ENCODE results near the gene JMJD6. TPM values are rescaled to one million over a fixed set of nuclear protein-coding genes. Genes with fewer than 3 reads are reported as not detected.
A peak's percentile ranks its signal among the peaks of the same experiment; 100 is the strongest.
"Not testable (repeated sequence)": the region's sequence is repeated elsewhere in the genome, so short reads cannot be mapped to it uniquely, and the experiment has no call there.

Gene JMJD6
- total RNA-seq, 2 donors from 2014 or later: 38.6 to 41.6 TPM

- TF ChIP-seq, protein P1, sequence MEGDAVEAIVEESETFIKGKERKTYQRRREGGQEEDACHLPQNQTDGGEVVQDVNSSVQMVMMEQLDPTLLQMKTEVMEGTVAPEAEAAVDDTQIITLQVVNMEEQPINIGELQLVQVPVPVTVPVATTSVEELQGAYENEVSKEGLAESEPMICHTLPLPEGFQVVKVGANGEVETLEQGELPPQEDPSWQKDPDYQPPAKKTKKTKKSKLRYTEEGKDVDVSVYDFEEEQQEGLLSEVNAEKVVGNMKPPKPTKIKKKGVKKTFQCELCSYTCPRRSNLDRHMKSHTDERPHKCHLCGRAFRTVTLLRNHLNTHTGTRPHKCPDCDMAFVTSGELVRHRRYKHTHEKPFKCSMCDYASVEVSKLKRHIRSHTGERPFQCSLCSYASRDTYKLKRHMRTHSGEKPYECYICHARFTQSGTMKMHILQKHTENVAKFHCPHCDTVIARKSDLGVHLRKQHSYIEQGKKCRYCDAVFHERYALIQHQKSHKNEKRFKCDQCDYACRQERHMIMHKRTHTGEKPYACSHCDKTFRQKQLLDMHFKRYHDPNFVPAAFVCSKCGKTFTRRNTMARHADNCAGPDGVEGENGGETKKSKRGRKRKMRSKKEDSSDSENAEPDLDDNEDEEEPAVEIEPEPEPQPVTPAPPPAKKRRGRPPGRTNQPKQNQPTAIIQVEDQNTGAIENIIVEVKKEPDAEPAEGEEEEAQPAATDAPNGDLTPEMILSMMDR (IDR thresholded peaks at IDR 0.05): no peak
- Histone ChIP-seq H3K9me3 (no peaks in the 10 kb centered on the region), H3K4me3 (no peak overlapping the region), H3K36me3 (peaks cover 13% of the 10 kb centered on the region), H3K27me3 (no peaks in the 10 kb centered on the region), H3K9ac (ENCODE audit: low read depth in 2 of 2, low read length in 2 of 2) (no peak overlapping the region), H3K4me1 (peaks cover 6% of the 10 kb centered on the region), H3K27ac (no peak overlapping the region)
- intact Hi-C loops (cut with DNase I): loop anchor here (10.0 kb wide), 1 partner anchor 159 kb away; no protein-coding TSS in a partner anchor
- DNase-seq: no peak
These were observed 12.6 kb downstream of the JMJD6 start for GRCh38 chr17:76713765-76714164.

GRCh38 chr17:76712321-76712720, 14.1 kb downstream of the JMJD6 start:
- intact Hi-C loops (cut with DNase I): loop anchor here (10.0 kb wide), 1 partner anchor 158 kb away; no protein-coding TSS in a partner anchor
- not testable (repeated sequence) for H3K4me1 ChIP-seq

GRCh38 chr17:76710863-76711611, 15.4 kb downstream of the JMJD6 start, which contains the start of gene MXRA7:
TSS of gene MXRA7 (minus strand) at chr17:76710965. CDS start at chr17:76710946, 19 bp downstream.
- TF ChIP-seq, protein P1 (IDR thresholded peaks at IDR 0.05): no peak
- H3K36me3 ChIP-seq: peaks cover under 1% of the 10 kb centered on the region
- DNase-seq: peak; percentile 81
- H3K27ac ChIP-seq: peak within 1 kb of the TSS; percentile 74
- no peaks in the 10 kb centered on the region for H3K27me3 ChIP-seq
- peak within 1 kb of the TSS; percentile 66 for H3K9ac ChIP-seq (ENCODE audit: low read depth in 2 of 2, low read length in 2 of 2)
- peaks cover 6% of the 10 kb centered on the region for H3K4me1 ChIP-seq
- peak within 1 kb of the TSS; percentile 53 for H3K4me3 ChIP-seq
- intact Hi-C loops (cut with DNase I): loop anchor here (10.0 kb wide), 1 partner anchor 156 kb away; no protein-coding TSS in a partner anchor
- H3K9me3 ChIP-seq: no peaks in the 10 kb centered on the region

More at GRCh38 chr17:76712321-76712720, 14.1 kb downstream of the JMJD6 start:
- H3K4me3 ChIP-seq; H3K27me3 ChIP-seq; H3K9me3 ChIP-seq; H3K27ac ChIP-seq; H3K9ac ChIP-seq (ENCODE audit: low read depth in 2 of 2, low read length in 2 of 2); H3K36me3 ChIP-seq; DNase-seq: not testable (repeated sequence)

DNA sequence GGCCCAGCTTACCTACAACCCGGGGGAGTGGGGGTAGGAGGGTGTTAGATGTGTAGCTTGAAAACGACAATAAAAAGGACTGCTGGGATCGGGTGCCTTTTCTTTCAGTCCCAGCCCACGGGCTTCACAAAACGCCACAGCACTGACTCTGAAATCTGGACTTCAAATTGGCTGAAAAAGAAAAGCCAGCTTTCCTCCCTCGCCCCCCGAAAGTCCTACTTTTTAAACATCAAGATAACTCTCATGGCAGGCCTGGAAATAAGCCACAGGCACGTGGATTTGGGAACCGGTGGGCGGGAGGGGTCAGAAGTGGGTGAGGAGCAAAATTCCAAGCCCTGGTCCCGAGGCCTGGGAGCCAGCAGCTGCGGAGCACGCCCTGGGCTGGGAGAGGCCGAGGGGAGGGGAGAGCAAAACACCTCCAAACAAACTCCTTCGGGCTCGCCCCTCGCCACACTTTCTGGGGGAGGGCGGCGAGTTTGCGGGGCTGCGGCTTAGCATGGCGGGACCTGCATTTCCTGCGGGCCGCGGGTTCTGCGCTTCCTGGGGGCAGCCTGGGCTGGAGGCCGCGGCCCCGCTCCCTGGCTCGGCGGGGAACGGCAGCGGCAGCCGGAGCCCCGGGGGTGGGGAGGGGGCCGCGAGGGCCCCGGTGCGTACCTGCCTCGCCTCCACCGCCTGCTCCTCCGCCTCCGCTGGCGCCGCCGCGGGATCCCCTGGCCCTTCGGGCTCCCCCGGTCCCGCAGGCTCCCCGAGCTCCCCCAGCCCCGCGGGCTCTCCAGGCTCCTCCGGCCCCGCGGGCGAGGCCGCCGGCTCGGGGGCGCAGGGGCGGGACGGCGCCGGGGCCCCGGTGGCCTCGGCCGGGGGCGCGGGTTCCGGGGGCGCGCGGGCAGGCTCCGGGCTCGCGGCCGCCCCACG, 16.2 kb downstream of the JMJD6 start:
- intact Hi-C loops (cut with DNase I): loop anchor here (10.0 kb wide), 1 partner anchor 155 kb away; no protein-coding TSS in a partner anchor
- H3K36me3 ChIP-seq, H3K9me3 ChIP-seq, H3K4me1 ChIP-seq, H3K27me3 ChIP-seq: not testable (repeated sequence)
- peak overlapping the region; percentile 74 for H3K27ac ChIP-seq
- H3K4me3 ChIP-seq: peak overlapping the region; percentile 53
- peak overlapping the region; percentile 35 to 66 for H3K9ac ChIP-seq (ENCODE audit: low read depth in 2 of 2, low read length in 2 of 2)
- DNase-seq: peak; percentile 53

DNA sequence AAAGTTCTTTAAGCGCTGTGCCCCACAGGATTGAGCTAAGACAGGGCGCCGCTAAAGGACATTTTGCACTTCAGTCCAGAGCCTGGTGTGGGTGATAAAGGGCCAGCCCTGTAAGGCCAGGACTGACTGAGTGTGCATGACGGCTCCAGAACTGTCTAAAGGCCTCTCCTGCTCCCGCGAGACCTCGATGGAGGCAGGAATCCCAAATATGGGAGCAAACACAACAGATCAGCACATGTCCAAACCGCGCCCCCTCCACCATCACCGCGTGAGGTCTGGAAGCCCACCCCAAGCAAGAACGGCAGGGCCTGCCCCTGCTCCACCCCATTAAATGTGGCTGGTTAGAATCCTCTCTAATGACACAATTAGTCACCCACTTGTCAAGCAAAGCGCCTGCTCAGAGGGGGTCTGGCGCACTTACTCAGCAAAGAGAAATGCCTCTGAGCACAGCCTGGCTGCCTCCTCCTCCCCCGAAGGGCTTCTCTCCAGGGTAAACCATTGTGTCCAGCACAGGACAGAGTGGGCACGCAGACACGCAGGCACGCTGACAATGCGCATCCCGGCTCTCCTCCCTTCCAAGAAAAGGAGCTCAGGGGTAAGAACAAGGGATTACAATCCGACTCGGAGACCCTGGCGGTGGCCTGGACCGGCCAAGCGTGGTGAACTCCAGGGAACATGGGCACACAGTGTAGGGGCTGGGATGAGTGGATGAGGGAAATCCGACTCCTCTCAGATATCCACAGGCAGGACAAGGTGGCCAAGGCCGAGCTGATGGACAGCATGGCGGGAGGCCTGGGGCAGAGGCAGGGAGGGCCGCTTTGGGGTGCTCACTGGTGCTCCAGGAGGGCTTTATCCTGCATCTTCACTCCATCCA, 17.1 kb downstream of the JMJD6 start:
- H3K27me3 ChIP-seq: no peaks in the 10 kb centered on the region
- TF ChIP-seq, protein P1 (IDR thresholded peaks at IDR 0.05): no peak
- DNase-seq: peak; percentile 70
- H3K9me3 ChIP-seq: no peaks in the 10 kb centered on the region
- no peaks in the 10 kb centered on the region for H3K4me1 ChIP-seq
- H3K9ac ChIP-seq (ENCODE audit: low read depth in 2 of 2, low read length in 2 of 2): peak overlapping the region; percentile 35 to 66
- peak overlapping the region; percentile 74 for H3K27ac ChIP-seq
- no peaks in the 10 kb centered on the region for H3K36me3 ChIP-seq
- intact Hi-C loops (cut with DNase I): no loop called here
- H3K4me3 ChIP-seq: peak overlapping the region; percentile 53

Data from colonic mucosa (tissue), 4 donors.